M059J (cell line): ENCODE results near the gene MBD4. TPM values are rescaled to one million over a fixed set of nuclear protein-coding genes. Genes with fewer than 3 reads are reported as not detected.

Experiments used
- DNase-seq: peaks from one replicate; pipeline ENCODE4 v3.0.0-alpha.2; 2012; ENCODE audit warnings: low read depth
- total RNA-seq: library from RNA; depleted of rRNA; stranded (reverse); fragments of >200 nt; shearing (Covaris generic); gene quantifications from 2 replicates; pipeline ENCODE4 v1.2.3, GENCODE V29; 2014

MBD4 gene
- total RNA-seq, 1 experiment from 2014 or later: 43.2 TPM

GRCh38 chr3:129463094-129463493 lies 23.3 kb upstream of the MBD4 start:
- no peak for DNase-seq

DNA sequence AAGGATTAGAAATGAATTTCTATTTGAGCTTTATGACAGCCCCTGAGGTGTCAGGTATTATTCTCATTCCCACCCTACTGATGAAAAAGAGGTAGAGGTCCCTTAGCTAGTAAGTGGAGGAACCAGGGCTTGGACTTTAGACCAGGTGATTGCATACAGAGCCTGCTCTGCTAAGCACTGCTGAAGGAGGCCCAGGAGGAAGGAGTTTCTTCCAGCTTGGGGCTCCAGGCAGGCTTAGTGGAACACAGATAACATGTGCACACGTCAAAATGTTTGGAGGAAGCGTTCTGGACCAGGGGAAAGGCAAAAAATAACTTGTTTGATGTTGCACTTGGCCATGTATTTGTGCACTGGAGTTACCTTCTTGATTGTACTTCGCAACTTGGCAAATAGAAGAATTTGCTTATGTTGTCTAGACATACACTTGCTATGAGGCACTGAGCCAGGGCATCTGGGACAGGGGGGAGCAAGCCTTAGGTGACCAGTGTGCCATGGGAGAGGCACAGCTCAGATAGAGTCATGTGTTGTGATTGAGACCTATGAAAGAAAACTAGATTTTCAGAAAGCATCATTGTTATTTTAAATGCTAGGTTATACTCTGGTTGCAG lies 22.7 kb upstream of the MBD4 start:
- DNase-seq: no peak

- peak; percentile 91 for DNase-seq
Observed at GRCh38 chr3:129461461-129462146, 21.9 kb upstream of the MBD4 start.

DNA sequence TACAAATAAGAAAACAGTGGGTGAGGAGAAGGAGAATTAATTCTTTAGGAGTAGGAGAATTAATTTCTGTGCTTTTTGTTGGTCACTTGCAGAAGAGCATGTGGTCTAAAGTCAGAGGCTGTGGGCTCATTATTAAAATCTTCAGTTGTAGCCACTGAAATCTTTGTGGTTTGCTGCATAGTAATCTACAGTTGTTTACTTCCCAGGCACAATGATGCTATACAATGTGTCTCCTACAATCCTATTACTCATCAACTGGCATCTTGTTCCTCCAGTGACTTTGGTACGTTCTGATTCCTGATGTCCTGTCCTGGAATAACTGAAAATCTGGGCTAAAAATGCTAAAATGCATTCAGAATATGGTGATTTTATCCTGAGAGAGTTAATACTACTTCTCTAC lies 21.3 kb upstream of the MBD4 start:
- peak; percentile 91 for DNase-seq

DNA sequence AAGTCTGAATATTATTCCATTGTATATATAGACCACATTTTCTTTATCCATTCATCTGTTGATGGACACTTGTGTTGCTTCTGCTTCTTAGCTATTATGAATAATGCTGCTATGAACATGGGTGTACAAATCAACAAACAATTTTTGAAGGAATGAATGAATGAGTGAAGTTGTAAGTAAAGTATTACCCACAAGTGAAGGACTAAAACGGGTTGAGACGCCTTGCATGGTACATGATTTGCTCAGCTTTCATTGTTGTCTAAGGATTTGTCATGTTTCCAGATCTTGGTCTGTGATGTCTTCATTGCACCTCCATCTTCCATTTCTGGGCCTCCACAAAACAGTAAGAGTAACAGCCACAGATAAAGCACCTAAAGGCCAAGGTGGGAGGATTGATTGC lies 20.8 kb upstream of the MBD4 start:
- no peak for DNase-seq

DNA sequence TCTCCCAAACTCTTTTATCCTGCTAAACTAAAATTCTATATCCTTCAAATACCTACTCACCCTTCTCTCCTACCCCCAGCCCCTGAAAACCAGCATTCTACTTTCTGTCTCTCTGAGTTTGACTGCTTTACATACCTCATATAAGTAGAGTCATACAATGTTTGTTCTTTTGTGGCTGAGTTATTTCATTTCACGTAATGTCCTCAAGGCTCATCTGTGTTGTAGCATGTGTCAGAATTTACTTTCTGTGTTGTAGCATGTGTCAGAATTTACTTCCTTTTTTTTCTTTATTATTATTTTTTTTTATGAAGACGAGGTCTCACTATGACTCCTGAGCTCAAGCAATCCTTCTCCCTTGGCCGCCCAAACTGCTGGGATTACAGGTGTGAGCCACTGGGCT lies 20.4 kb upstream of the MBD4 start:
- no peak for DNase-seq

DNA sequence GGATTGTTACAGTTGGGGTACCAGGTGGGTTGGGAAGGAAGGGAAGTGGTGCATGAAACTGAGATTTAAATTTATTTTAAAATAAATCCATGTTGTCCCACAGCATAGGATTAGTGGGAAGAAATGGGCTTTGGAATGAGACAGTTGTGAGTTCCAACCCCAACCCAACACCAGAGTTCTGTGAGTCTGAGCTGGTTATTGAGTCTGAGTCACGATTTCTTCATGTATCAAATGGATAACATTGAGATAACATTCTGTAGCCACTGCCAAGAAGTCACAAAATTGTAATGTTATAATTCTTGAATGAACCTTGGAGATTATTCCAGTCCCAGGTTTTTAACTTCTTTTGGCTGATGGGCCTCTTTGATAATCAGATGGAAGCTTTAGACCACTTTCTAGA lies 14.0 kb upstream of the MBD4 start:
- no peak for DNase-seq

DNA sequence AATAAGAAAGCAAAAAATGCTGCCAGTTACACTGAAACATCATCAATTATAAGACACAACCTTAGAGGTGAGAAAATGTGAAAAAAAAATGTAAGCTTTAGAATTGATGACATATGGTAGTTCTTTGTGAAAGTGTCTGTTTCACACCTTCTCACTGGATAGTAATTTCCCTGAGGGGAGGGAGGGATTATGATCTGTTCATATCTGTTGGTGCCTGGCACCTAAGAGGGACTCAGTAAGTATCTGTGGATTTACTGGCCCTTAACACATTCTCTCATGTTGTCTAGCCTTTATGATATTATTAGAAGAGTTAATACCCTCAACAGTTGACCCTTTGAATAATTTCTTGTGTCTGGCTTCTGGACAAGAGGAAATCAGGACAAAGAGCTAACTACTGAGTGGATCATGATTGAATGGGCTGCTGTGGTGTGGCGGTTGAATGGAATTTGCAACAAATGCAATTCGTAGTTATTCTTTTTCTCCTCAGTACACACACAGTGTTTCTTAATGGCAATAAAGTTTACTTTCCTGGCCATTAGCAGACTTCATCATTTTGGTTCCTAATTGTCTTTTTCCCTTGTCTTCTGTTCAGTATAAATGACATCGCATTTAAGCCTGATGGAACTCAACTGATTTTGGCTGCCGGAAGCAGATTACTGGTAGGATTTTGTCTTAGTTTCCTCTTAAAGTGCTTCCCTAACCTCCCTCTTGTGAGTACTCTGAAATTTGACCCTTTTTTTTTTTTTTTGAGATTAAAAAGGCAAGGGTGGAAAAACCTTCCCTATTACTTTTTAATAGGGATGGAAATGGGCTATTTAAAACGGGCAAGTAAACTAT lies 9.7 kb upstream of the MBD4 start:
- DNase-seq: no peak

DNA sequence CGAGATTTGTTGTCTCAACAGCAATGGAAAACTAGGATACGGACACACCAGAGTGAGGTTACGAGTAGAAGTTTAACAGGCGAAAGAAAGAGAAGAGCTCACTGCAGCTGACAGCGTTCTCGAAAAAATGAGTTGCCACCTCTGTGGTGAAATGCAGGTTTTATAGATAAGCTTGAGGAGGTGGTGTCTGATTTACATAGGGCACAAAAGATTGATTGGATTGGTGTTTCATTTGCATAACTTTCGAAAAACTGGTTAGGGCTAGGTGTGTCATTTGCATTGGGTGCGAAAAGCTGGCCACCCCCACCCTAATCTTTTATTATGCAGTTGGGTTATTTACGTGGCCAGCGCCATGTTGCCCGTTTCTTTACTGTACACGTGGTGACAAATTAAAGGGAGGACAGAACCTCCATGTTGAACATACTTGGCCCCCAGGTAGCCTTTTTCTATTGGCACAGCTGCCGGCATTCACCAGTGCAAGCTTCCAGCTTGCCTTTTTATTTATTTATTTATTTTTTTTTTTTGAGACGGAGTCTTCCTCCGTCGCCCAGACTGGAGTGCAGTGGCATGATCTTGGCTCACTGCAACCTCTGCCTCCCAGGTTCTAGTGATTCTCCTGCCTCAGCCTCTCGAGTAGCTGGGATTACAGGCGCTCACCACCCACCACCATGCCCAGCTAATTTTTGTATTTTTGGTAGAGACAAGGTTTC lies 8.6 kb upstream of the MBD4 start:
- DNase-seq: no peak

- no peak for DNase-seq
Observed at GRCh38 chr3:129446926-129447325, 7.2 kb upstream of the MBD4 start.

DNA sequence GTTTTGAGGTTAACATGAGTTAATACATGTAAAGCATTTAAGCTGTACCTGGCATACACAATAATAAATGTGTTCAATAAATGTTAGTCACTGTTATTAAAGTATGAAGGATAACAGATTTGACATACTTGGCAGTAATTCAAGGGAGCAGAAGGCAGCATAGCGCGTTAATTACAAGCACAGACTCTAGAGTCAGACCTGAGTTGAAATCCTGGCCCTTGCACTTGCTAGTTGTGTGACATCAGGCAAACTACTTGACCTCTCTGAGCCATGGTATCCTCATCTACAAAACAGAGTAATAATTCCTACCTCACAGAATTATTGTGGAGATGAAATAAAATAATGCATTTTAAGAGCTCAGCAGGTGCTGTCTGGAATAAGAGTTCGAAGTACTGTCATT lies 5.7 kb upstream of the MBD4 start:
- DNase-seq: no peak

GRCh38 chr3:129442947-129443346 lies 3.2 kb upstream of the MBD4 start:
- DNase-seq: no peak

- no peak for DNase-seq
Observed at GRCh38 chr3:129442486-129442885, 2.7 kb upstream of the MBD4 start.

DNA sequence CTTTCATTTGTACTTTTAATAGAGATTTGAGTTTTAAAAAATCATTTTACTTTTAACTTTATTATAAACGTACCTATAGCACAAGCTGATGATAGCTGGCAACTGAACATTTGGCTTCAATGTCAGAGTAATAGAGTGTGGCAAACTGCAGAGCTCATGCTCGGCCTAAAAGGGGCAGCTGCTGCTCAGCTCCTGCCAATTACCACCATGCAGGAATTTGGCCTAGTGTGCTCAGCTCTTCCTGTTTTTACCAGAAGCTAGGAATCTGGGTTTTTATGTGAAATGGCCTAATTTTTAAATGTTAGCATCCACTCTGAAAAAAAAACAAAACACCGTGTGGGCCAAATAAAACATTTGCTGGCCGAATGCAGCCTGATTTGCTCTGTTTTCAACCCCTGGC lies 2.0 kb upstream of the MBD4 start:
- DNase-seq: peak; percentile 62

DNA sequence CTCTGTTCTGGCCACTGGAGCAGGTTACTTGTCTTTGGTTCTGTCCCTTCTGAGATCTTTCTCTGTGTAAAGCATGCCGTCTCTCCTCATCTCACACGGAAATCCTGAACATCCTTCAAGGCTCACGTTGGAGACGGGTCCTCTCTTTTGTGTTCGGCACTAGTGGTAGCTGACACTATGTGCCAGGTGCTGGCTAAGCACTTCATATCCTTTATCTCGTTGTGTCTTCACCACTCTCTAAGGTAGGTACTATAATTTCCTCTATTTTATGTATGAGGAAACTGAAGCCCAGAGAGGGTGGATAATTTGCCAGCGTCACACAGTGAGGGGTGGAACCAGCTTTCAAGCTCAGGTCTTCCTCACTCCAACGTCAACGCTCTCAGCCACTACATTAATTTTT lies 1.5 kb upstream of the MBD4 start:
- no peak for DNase-seq

DNA sequence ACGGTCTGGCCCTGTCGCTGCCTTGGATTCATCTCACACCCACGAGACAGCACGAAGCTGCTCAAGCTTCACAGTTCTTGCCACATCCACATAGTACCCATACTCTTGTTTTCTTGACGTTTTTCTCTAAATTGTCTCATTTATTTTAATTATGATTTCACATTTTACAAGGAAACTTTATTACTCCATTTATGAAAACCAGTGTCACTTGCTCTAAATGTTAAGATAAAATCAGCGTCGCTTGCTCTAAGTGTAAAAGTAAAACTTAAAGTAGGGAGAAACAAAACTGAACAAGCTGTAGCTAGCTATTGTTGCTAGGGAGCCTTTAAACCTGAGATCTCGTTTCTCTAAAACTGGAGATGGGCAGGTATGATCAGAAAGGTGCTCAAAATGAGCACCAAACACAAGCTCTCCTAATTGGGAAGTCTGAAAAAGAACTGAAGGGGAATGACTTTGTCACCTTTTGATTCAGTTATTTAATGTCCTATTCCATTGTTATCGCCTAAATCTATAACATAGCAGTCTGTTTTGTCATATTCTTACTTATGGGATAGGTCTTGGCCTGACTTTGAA lies 956 bp upstream of the MBD4 start:
- DNase-seq: no peak

DNA sequence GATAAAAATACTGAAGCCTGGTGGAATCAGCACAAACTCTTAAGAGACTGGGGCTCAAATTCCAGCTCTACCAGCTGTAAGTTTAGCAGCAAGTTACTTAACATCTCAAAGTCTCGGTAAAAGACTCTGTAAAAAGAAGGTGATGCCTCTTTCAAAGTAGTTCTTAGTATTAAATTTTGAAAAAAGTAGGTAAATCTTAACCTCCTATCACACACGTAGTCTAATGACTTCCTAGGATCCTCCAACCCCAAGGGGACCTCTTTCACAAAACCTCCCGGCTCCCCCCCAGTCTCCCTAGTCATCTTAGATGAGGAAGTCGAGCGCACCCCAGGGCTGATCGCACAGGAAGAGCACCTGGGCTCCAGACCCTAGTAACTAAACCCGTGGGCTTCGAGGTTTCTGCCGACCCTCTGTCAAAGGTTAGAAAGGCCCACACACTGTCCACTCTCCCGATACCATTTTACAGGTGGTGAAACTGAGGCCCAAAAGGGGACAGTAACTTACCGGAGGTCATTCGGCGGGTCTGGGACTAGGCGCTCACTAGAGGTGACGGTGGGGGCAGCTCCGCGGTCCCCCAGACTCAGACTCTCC lies 427 bp downstream of the MBD4 start:
- peak; percentile 58 for DNase-seq

DNA sequence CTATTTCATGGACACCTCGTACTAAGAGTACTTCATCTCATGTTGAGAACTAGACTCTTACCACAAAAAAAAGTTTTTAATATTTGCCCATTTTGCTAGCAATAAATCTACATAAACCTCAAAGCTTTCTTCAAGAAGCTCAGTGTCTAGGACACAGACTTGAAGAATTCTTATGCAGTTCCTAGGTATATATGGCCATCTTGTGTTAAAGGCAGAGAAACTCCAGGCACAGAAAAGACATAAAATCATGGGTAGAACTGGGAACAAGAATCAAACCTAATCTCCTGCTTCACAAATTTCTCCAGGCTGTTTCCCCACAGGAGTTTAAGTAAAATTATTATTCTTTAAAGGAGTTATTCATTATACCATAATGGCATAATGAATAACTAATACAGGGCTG lies 4.4 kb downstream of the MBD4 start:
- no peak for DNase-seq

DNA sequence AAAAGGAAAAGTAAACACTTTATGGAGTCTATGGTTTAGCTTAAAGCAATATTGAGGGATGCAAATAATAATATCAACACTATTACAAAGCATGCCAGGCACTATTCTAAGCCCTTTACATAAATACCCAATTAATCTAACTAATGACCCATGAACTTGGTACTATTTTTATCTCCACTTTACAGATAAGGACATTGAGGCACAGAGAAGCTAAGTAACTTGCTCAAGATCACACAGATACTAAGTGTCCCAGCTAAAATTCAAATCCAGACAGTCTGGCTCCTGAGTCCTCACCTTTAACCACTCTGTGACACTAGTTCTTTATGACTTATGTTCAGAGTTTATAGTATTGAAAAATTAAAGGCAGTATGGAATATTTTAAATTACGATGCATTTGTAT lies 5.6 kb downstream of the MBD4 start:
- DNase-seq: no peak

DNA sequence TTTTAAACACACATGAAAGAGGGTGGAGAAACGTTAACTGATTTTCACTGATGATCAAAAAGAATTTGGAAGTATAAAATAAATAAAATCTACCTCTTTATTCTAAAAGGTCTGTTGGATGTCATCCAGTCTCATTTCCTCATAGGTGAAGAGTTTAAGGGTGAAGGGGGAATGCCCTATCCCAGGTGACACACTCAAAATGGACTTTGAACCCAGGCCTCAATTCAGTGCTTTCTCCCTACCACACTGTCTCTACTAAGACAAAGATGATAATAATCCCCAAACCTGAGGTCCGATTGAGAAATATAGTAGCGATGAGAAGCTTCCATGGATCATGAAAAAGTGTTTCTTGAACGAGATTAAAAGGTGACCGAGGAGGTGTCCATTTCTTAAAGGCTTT lies 6.2 kb downstream of the MBD4 start:
- DNase-seq: no peak

GRCh38 chr3:129432671-129433070 lies 7.1 kb downstream of the MBD4 start:
- DNase-seq: peak; percentile 70

DNA sequence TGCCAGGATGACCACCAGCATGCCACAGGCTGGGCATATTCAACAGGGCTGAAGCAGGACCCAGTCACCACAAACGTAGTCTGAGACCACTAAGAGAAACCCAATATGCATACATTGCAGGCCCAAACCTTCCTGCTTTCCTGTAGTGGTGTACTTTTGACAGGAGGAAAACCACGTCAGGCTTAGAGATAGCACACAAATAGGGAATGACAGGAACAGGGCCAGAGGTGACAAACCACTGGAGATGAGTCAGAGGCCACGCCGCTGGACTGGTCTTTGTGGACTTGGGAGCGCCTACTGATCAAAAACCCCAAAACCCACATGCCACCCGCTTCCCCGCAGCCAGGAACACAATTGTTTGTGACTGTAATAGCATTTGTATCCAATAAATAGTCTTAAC lies 7.7 kb downstream of the MBD4 start:
- peak; percentile 67 for DNase-seq
